Thoracic aorta (tissue), 2 donors: ENCODE measurements around the gene KARS1. TPM values are rescaled to one million over a fixed set of nuclear protein-coding genes. Genes with fewer than 3 reads are reported as not detected.

ENCODE experiments used
- ATAC-seq: fragments of 150-250 bp; one replicate; pipeline ENCODE4 v1.8.0; 2017; ENCODE audit warnings: low read depth; ENCODE audit not compliant: insufficient number of reproducible peaks, low FRiP score
- DNase-seq: peaks from one replicate; pipeline ENCODE4 v3.0.0-alpha.2; 2020; ENCODE audit warnings: low spot score
- H3K27ac ChIP-seq, 2 donors: fragments of 200-600 bp; sonication (generic); 1 replicate in 1 of 2; 2 replicates in 1 of 2; pipeline ENCODE4 v1.5.1; 2016; ENCODE audit warnings: mild to moderate bottlenecking in 2 of 2, moderate library complexity in 2 of 2
- H3K27me3 ChIP-seq: fragments of 200-600 bp; sonication (generic); replicated peaks from 2 replicates; pipeline ENCODE4 v1.6.0; 2016; ENCODE audit warnings: mild to moderate bottlenecking; ENCODE audit not compliant: insufficient read depth
- H3K36me3 ChIP-seq: fragments of 200-600 bp; sonication (generic); one replicate; pipeline ENCODE4 v1.5.1; 2016
- H3K4me1 ChIP-seq, 2 donors: fragments of 200-600 bp; sonication (generic); 1 replicate in 1 of 2; 2 replicates in 1 of 2; pipeline versions ENCODE4 v1.5.1 to v1.6.0; 2016; ENCODE audit warnings: low read depth in 2 of 2, mild to moderate bottlenecking in 1 of 2; ENCODE audit not compliant: control insufficient read depth in 1 of 2
- H3K4me3 ChIP-seq: fragments of 200-600 bp; sonication (generic); 2 replicates; pipeline ENCODE4 v1.5.1; 2016; ENCODE audit warnings: mild to moderate bottlenecking
- H3K9me3 ChIP-seq: fragments of 200-600 bp; sonication (generic); 2 replicates; pipeline ENCODE4 v1.5.1; 2016
- total RNA-seq, 2 donors: library from RNA; depleted of rRNA; stranded (reverse); fragments of >200 nt; gene quantifications; one replicate each; pipeline versions ENCODE4 v1.1.0 to v1.2.3, GENCODE V29; 2016
- TF ChIP-seq, protein P1 (sequence below): fragments of 200-600 bp; sonication (generic); IDR thresholded peaks from one replicate; pipeline ENCODE4 v1.5.1; 2019; ENCODE audit warnings: antibody characterized with exemption

Gene KARS1
- total RNA-seq, result 10 to 100 TPM; 71.5 to 76.1 TPM

DNA sequence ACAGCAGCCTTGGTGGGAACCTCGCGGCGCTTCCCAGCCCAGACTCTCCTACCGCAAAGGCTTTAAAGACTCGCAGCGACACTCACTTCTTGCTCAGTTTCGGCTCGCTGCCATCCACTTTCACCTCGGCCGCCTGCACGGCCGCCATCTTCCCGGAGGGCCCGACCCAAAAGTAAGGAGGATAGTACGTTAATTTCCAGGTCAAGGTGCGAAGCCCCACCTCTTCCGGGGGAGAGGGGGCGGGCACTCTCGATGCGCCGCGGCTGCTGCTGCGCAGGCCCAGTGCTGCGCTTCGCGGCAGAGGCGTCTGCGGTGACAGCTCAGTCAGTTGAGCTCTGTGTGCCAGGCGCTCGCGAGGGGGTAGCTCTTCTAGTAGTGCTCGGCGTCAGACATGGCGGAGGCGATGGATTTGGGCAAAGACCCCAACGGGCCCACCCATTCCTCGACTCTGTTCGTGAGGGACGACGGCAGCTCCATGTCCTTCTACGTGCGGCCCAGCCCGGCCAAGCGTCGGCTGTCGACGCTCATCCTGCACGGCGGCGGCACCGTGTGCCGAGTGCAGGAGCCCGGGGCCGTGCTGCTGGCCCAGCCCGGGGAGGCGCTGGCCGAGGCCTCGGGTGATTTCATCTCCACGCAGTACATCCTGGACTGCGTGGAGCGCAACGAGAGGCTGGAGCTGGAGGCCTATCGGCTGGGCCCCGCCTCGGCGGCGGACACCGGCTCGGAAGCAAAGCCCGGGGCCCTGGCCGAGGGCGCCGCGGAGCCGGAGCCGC, at the start of gene KARS1, which contains the start of gene TERF2IP:
Gene KARS1 (minus strand): TSS at position 174 of the 773 bp plus-strand sequence. CDS start 26 bp downstream, at position 148.
Gene TERF2IP (plus strand): TSS at position 282 of the 773 bp plus-strand sequence. CDS start 110 bp downstream, at position 392.
- H3K4me1 ChIP-seq, result peaks cover 31 to 48% of the 10 kb centered on the region in 2 donors
- ATAC-seq, result peak; percentile 82

DNA sequence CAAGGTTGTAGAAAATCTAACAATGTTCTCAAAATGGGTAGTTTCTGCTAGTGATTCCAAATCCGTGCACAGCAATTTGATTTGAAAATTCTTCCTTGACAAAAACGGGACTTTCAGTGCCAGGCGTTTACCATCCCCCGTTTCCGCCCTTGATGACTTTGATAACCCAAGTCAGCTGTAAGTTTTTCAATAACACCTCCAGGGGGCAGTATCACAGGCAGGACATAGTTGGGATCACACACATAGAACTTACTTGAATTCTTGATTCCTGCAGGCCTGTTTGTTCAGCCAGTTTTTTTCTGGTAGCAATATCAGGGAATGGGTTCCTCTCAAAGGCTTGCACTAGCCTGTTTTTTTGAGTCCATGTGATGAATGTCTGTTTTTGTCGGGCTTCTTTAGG, 48.2 kb upstream of the KARS1 start:
- ATAC-seq, result no peak

More for the DNA sequence above, at the start of gene KARS1, which contains the start of gene TERF2IP:
- Histone ChIP-seq H3K4me3 (peak within 1 kb of the TSS; percentile 91), H3K9me3 (no peaks in the 10 kb centered on the region), H3K36me3 (peaks cover 4% of the 10 kb centered on the region), H3K27ac (peak within 1 kb of the TSS; percentile 98), H3K27me3 (no peaks in the 10 kb centered on the region)
- peak; percentile 66 for DNase-seq
- TF ChIP-seq, protein P1, sequence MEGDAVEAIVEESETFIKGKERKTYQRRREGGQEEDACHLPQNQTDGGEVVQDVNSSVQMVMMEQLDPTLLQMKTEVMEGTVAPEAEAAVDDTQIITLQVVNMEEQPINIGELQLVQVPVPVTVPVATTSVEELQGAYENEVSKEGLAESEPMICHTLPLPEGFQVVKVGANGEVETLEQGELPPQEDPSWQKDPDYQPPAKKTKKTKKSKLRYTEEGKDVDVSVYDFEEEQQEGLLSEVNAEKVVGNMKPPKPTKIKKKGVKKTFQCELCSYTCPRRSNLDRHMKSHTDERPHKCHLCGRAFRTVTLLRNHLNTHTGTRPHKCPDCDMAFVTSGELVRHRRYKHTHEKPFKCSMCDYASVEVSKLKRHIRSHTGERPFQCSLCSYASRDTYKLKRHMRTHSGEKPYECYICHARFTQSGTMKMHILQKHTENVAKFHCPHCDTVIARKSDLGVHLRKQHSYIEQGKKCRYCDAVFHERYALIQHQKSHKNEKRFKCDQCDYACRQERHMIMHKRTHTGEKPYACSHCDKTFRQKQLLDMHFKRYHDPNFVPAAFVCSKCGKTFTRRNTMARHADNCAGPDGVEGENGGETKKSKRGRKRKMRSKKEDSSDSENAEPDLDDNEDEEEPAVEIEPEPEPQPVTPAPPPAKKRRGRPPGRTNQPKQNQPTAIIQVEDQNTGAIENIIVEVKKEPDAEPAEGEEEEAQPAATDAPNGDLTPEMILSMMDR, result no peak

DNA sequence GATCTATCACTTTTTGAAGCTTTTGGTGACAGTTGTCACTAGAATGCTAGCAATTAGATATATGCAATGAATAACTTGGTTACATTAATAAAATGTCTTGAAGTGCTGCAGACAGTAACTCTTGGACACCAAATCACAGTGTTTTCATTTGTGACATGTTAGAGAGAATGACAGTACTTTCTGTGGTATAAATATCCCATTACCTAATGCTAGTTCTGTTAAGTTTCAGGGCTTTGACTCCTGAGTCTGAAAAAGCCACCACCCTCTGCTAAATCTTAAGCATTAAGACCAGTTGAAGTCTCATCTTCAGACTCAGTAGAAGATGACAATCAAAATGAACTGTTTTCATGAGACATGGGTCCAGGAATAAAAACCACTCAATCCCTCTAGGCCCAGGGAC, 39.9 kb upstream of the KARS1 start:
- no peaks in the 10 kb centered on the region for H3K9me3 ChIP-seq
- no peaks in the 10 kb centered on the region for H3K36me3 ChIP-seq
- no peak overlapping the region for H3K27ac ChIP-seq
- H3K4me3 ChIP-seq, result no peak overlapping the region
- ATAC-seq (no peak), DNase-seq (no peak)
- H3K27me3 ChIP-seq, result no peaks in the 10 kb centered on the region
- TF ChIP-seq, protein P1, result no peak
- H3K4me1 ChIP-seq, result no peaks in the 10 kb centered on the region

More for the DNA sequence above, 48.2 kb upstream of the KARS1 start:
- DNase-seq, result no peak
- no peaks in the 10 kb centered on the region for H3K27me3 ChIP-seq
- no peaks in the 10 kb centered on the region for H3K4me1 ChIP-seq
- H3K36me3 ChIP-seq, result no peaks in the 10 kb centered on the region
- H3K9me3 ChIP-seq, result no peaks in the 10 kb centered on the region
- H3K4me3 ChIP-seq, result no peak overlapping the region
- TF ChIP-seq, protein P1, result no peak
- H3K27ac ChIP-seq, result no peak overlapping the region

DNA sequence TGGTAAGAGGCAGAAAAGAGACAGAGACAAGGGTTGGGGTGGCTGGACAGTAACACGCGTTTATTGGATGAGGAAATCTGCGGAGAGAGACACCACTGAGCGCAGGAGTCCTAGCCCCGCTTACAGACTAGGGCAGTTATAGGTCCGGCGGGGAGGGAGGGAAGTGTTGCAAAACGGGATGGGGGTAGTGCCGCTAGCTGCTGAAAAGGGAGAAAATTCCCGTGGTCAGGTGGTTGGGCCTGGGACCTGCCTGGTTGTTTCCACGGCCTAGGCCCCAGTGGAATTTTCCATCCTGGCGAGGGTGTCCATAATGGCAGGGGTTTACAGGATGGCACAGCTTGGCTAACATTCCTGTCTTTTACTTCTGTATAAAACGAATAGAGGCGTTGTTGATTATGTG, 34.8 kb upstream of the KARS1 start:
- Histone ChIP-seq H3K4me1 (no peaks in the 10 kb centered on the region), H3K9me3 (no peaks in the 10 kb centered on the region), H3K4me3 (no peak overlapping the region), H3K27ac (no peak overlapping the region), H3K36me3 (no peaks in the 10 kb centered on the region), H3K27me3 (no peaks in the 10 kb centered on the region)
- no peak for ATAC-seq
- TF ChIP-seq, protein P1, result no peak
- DNase-seq, result no peak

DNA sequence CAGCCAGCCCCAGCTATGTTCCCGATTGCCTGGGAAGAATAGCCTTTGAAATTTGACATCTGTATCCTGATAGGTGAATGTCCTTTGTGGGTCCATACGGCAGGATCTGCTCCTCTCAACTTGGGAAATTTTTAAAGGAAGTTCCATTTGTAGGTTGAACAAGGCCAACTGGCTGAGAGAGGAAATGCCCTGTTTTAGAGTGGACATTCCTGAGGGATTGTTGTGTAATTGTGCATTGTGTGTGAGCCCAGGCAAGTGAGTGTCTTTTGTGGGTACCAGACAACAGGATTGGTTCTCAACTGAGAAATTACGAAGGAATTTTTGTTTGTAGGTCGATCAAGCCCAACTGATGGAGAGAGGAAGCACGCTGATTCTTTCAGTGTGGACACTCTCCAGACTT, 31.9 kb upstream of the KARS1 start:
- DNase-seq (no peak), ATAC-seq (no peak)
- Histone ChIP-seq H3K9me3 (no peaks in the 10 kb centered on the region), H3K36me3 (no peaks in the 10 kb centered on the region), H3K4me3 (no peak overlapping the region), H3K27ac (no peak overlapping the region), H3K27me3 (no peaks in the 10 kb centered on the region), H3K4me1 (no peaks in the 10 kb centered on the region)
- TF ChIP-seq, protein P1, result no peak
